GM12873 (cell line): ENCODE measurements around the gene SYVN1.

Experiments
- CTCF ChIP-seq: IDR thresholded peaks from 2 replicates; pipeline ENCODE4 v1.5.1; 2012; ENCODE audit warnings: low read depth, mild to moderate bottlenecking, moderate library complexity, low read length, control low read depth; ENCODE audit not compliant: insufficient read depth; ENCODE audit errors: missing control alignments

Gene SYVN1

DNA sequence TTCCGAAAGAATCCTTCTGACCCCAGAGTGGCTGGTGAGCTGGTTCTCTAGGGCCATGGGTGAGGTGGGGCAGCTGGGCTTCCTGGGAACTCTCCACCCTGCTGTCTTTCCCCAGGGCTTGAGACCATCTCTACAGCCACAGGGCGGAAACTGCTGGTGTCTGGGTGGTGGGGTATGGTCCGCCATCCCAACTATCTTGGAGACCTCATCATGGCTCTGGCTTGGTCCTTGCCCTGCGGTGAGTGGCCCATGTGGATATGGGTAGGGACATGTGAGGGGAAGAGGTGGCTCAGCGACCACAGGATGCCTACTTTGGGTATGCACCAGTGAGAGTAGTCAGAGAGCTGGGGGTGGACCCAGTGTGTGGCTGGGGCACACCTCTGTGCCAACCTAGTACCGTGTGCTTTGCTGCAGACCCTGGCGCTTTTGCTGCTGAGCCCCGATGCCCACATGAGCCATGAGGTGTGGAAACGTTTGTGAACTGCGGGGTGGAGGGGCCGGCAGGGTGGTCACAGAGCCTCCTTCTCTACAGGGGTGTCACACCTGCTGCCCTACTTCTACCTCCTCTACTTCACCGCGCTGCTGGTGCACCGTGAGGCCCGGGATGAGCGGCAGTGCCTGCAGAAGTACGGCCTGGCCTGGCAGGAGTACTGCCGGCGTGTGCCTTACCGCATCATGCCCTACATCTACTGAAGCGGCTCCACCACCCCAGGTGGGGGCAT is 18.8 kb downstream of the SYVN1 start:
- TF ChIP-seq CTCF, result no peak

- no peak for TF ChIP-seq CTCF
These were observed 19.7 kb downstream of the SYVN1 start for GRCh38 chr11:65114538-65115171.

DNA sequence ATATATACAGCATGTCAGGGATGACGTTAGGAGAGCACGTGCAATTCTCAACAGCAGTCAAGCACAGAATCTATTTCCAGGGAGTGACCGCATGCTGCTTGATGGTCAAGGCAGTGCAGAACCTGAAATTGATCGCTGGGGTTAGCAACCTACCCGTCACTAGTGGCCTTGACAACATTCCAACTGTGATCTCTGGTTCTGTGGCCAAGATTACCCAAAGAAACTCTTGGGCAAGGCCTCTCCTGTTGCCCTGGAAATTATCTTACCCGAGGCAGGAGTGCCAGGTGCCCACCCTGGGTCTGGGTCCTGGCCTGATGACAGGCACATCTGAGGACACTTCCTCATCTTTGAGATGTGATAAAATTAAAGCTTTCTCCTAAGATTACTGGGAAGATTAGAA is 20.5 kb downstream of the SYVN1 start:
- TF ChIP-seq CTCF, result no peak

GRCh38 chr11:65113361-65113756 is 21.0 kb downstream of the SYVN1 start:
- no peak for TF ChIP-seq CTCF

DNA sequence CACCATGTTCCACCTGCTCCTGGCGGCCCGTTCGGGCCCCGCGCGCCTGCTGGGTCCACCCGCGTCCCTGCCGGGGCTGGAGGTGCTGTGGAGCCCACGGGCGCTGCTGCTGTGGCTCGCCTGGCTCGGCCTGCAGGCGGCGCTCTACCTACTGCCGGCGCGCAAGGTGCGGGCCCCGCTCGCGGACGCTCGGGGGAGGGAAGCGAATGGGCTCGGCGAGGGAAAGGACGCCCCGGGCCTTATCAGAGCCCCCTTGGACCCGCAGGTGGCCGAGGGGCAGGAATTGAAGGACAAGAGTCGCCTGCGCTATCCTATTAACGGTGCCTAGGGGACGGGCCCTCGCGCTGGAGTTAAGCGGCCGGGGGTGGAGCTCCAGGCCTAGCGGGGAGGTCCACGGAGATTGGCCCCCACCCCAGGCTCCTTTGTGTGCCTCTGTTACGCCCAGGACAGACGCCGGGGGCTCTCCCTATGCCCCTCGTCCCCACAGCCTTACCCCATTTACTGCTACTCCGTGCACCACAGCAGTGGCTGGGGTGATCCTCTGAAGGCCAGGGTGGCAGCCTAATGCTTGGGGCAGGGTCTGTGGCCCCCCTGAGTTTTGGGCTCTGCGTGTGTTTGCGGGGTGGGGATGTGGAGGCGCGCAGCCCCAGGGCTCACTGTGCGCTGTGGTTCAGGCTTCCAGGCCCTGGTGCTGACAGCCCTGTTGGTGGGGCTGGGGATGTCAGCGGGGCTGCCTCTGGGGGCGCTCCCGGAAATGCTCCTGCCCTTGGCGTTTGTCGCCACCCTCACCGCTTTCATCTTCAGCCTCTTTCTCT is 21.6 kb downstream of the SYVN1 start:
- peak; percentile 89 for TF ChIP-seq CTCF

- no peak for TF ChIP-seq CTCF
These were observed 22.4 kb downstream of the SYVN1 start, which contains the start of gene TM7SF2 for GRCh38 chr11:65111744-65112545. Gene TM7SF2 (plus strand): TSS chr11:65111872. CDS start chr11:65112016, 144 bp downstream.

- TF ChIP-seq CTCF, result peak; percentile 5
These were observed 23.1 kb downstream of the SYVN1 start for GRCh38 chr11:65111159-65111743.
